ENCODE measurements around the gene PALM2AKAP2. TPM values are rescaled to one million over a fixed set of nuclear protein-coding genes. Genes with fewer than 3 reads are reported as not detected.

PALM2AKAP2 gene
- total RNA-seq = 120 TPM
- long read RNA-seq, partial matches to known transcripts = 5 of 30 reads
- long read RNA-seq, other reads (novel, unspliced or antisense) = 24 of 30 reads

DNA sequence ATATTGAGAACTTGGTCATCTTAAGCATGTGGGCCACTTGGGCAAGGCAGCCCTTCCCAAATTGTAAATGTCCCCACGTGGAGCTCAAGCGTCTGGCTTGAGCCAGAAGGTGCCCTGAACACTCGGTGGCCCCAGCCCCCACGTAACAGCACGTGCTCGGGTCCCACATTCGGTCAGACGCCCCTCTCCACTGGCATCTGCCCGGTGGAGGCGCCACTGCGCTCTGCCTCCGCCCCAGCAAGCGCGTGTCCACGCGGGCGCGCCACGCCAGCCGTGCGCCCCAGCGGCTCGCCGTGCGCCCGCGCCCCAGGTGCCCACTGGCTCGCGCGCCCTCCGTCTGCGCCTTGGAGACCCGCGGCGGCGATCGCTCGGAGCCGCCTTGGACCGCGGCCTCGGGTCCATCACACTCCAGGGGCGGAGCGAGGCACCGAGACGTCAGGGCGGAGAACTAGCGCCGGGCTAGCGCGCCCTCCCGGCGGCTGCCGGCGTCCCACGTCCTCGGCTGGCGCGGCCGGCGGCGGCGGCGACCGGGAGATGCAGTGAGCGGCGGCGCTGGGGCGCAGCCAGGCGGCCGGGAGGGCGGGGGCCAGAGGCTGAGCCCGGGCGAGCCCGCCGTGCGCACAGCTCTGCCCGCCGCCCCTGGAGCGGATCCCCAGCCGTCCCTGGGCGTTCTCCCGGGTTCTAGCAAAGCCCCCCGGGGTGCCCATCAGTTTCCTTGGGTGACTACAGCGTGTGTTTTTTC is at the start of gene PALM2AKAP2:
Gene PALM2AKAP2, plus strand, starts transcription at position 488 of the 742 bp plus-strand sequence. CDS start 291 bp downstream, outside the sequence.
- DNase-seq (ENCODE audit: low spot score) = no peak

DNA sequence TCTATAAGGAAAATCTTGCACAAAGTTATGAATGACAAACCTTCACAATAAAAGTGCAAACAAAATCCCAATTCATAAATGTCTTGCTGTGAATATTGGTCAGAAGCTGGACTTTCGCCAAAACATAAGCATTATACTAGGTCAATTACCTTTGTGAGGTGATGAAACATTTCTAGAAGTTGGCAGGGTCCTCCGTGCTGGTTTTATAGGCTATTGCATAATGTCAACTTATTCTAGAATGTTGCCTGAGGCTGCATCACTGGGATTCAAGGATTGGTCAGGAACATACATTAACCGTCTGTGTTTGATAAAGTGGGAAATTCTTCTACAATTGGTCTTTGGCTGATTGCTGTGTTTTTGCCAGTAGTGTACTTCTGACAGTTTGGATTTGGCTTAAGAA is 49.8 kb upstream of the PALM2AKAP2 start:
- DNase-seq (ENCODE audit: low spot score) = no peak

DNA sequence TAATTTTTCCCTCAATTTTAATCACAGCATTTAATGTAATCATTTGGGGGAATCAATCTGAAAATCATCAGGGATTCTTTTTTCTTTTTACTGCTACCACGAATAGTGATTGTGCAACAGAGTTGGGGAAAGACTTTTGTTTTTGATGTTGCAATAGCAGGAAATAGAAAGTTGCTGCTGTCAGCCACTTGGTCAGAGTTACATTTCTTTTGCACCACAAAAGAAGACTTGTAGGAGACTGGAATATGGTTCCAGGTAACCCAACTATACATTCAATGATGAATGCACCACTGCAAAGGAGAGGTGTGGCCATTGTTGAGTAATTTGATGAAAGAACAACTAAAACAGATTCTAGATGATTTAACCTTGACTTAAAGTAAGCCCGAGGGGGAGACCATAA is 46.3 kb upstream of the PALM2AKAP2 start:
- DNase-seq (ENCODE audit: low spot score) = no peak

DNA sequence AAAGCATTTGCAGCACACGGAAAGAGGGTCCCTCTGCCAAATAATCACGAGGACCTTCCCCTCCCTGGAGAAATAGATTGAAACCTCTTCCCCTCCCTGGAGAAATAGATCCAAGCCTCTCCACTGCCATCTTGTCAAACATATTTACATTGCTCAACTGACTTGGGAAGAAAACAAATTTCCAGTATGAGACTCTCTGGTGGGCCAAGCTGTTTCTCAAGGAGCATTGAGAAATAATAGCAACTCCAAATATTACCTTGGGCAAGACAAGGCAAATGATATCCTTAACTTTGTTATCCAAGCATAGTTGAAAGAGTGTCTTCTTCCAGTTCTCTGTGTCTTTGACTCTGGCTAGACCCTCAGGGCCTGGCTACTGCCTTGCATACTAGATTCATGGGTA is 45.2 kb upstream of the PALM2AKAP2 start:
- DNase-seq (ENCODE audit: low spot score) = no peak

DNA sequence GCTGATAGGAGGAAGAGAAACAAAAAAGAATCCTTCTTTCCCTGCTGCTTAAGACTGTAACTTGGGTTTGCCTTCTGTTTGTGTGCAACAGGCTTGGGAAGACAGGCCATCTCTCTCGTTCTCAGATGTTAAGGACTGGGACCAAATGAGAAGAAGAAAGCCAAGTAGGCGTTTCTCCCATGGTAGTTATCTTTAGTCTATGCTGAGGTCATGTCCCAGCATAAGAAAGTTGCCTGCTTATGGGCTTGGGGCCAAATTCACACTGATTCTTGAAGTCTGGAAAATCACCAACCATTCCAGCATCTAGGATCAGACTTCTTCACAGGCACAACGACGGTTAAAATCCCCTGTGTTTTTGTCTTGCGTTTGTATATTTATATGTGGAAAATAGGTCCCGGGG is 44.2 kb upstream of the PALM2AKAP2 start:
- DNase-seq (ENCODE audit: low spot score) = no peak

DNA sequence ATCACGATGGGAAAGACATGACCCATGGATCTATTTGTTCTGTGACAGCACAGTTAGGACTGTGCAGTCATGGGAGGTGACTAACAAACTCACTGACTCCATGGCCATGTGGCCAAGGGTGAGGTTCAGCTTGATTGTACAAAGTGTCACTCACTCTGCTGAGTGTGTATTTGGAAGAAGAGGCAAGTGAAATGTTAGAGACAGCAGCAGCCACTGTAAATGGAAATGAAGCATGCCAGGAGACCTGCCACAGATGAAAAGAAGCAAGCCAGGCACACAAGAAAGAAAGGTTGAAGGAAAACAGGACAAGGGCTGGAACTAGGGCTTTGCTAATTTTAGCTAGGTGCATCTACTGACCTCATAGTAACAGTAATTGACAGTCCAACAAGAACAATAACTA is 42.7 kb upstream of the PALM2AKAP2 start:
- DNase-seq (ENCODE audit: low spot score) = no peak

DNA sequence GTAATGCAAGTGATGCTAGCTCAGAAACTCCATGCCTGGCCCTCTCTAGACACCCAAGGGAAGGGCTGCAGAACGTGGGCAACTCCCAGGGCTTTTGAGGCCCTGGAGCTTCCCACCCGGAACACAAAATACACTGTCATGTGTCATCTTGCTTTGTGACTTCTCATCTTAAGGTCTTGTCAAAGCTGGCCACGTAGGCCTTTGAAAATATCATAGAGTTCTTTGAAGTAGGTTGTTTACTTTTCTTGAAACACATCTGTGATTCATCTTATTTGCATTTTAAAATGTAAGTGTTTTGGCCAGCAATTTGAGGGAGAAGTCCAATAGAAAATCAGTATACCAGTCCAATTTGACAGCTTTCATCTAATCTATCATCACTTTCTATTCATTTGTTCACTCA is 40.2 kb upstream of the PALM2AKAP2 start:
- DNase-seq (ENCODE audit: low spot score) = no peak

DNA sequence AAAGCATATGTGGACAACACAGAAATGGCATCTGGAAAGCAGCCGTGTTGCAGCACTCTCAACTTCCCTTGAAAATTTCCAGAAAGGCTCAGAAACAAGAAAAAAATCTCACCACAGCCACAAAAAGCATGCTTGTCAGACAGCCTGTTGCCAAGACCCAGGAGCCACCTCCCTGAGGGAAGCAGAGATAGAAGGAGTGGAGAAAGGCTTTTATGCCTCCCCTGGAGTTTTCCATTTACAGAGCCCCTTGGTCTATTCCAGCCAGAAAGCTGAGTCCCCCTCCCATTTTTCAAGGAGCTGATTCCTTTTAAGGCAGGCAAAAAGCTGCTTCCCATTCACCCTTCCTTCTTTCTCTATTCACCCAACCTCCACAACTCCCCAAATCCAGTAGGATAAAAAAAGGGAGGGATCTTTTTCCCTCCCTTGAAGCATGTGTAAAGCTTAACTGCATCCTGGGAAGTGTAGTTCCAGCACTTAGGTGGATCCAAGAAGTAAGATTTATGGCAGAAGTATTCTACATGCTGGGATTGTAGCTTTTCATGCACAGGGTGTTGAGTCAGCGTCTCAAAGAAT is 37.1 kb upstream of the PALM2AKAP2 start:
- DNase-seq (ENCODE audit: low spot score) = no peak

DNA sequence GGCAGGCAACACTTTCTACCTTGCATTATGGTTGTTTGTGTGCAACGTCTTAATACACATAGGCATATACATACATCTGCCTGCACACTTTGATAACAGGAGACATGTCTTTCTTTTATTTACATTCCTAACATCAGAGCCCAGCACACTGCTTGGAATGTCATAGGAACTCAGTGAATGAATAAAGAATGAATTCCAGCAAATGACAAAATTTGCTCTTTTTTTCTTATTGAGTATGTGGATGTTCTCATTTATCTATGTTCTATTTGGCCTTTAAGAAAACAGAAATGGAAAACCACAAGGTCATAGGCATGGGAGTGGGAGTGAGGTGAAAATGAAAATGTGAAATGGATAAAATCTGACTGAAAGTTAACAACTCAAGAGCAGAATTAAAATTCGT is 36.3 kb upstream of the PALM2AKAP2 start:
- no peak for DNase-seq (ENCODE audit: low spot score)

DNA sequence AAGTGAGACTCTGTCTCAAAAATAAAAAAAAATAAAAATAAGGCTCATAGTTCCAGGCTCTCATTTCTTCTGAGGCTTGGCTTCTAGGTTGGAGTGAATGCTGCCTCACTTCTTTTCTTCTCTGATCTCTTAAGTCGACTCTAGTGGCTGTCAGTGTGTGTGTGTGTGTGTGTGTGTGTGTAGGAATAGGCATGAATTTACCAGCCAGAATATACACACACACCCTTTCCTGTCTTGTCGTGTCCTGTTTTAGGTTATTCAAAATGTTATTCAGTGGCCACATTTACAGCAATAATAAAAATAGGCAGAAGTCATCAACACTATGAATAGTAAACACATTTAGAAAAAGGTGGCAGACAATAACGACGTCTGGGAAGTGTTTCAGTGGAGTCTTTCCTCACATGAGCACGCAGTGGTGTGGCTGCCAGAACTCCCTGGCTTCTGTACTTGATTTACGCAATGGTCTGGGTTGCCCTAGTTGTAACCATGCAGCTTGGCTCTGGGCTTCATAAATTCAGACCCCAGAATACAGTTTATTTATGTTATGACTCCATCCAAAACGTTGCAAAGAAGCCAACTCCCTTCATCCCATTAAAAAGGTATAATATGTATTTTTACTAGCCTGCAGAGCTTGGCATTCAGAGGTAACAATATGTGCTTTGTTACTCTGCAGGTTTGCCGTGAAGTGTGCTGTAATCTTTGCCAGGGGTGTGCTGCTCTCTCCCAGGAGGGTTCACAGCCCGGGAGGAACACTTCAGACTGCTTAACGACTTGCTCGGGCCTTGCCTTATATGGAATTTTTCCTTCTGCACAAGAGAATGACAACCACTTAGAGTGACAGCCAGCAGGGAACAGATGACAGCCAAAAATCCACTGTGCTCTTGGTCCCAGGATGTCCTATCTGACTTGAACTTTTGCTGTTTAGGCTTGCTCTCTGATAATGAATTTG is 34.4 kb upstream of the PALM2AKAP2 start:
- no peak for DNase-seq (ENCODE audit: low spot score)

DNA sequence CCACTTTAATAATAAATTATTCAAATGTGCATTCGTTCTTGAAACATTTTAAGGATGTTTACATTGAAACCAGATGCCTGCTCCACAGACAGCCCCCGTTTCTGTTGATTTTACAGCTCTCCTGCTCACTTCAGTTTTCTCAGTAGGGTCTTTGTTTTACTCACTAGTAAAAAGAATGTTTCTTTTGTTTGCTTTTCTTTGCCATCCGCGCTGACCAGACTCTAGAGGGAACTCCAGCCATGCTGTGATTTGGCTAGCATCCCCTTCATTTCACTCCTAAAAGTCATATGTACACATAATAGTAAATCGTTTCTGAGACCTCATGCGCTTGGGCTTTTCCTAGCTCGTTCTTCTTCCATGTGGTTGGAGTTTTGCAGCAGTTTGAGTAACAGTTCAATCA is 28.7 kb upstream of the PALM2AKAP2 start:
- DNase-seq (ENCODE audit: low spot score) = no peak

DNA sequence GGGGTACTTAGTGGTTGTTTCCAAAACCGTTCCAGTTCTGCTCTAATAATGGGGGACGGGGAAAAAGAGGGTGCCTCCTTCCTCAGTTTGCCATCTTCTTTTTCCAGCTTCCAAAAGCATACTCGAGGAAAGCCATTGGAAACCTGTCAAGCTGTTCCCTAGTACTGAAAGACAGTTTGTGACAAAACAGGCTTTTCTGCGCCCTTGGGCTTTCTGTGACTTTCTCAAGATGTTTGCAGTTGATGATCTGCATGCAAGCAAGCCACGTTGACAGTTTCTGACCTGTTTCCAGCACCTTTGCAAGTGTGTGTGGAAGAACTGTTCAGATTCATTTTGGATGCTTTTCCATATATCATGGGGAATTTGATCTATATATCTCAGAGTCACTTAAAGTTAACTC is 26.7 kb upstream of the PALM2AKAP2 start:
- no peak for DNase-seq (ENCODE audit: low spot score)

DNA sequence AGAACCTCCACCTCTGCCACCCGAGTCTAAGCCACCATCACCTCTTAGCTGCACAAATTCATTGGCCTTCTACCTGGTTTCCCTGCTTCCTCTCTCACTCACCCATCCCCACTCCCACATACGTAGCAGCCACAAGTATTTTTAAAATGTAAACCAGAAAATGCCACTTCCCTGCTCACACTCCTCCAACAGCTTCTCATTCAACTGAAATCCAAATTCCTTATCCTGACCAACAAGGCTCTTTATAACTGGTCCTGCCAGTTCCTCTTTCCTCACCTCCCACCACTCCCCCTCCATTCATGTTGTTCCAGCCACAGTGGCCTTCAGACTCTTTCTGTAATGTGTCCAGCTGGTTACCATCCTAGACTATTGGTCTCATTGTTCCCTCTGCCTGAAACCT is 25.0 kb upstream of the PALM2AKAP2 start:
- no peak for DNase-seq (ENCODE audit: low spot score)

DNA sequence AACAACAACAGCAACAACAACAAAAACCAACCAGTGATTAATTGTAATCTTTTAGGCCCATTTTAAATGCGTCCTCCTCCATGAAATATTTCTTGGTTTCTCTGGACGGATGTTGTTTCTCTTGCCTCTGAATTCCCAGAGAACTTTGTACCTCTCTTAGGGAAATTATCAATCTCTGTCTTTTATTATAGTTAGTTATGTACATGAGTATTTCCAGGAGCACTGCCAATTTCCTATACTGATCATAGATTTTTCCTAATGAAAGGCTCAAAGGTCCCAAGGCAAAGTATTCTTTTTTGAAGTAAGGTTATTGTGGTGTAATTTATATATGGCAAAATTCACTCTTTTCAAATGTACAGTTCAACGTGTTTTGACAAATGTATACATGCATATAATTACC is 20.4 kb upstream of the PALM2AKAP2 start:
- DNase-seq (ENCODE audit: low spot score) = no peak

DNA sequence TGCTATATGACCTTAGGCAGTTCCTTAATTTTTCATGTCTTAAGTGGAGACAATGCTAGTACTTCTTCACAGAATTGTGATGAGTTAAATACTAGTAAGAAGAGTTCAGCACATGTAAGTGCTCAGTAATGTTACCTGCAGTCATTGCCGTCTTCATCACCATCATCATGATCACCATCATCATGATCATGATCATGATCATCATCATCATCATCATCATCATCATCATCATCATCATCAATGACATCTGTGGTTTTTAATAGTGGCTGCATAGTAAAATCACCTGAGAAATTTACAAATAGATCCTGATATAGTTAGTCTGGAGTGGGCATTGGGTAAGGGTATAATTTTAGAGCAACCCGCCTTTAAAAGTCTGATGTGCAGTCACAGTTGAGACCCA is 14.7 kb upstream of the PALM2AKAP2 start:
- no peak for DNase-seq (ENCODE audit: low spot score)

DNA sequence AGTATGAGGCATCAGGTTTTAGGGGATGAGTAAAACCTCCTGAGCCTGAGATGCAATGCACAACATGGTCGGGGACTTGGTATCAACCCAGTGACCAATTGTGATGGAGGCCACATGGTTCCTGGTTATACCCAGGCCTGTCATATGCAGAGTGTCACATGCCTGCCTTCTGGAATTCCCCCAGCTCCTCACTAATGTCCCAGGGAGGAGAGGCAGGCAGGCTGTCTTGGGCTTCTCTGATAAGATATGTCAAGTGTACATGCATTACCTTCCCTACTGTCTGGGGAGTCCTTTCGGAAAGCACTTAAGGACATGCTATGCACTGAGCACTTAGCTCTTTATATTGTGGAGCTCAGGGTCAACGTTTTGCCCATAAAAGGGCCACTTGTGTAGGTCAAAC is 14.2 kb upstream of the PALM2AKAP2 start:
- no peak for DNase-seq (ENCODE audit: low spot score)

DNA sequence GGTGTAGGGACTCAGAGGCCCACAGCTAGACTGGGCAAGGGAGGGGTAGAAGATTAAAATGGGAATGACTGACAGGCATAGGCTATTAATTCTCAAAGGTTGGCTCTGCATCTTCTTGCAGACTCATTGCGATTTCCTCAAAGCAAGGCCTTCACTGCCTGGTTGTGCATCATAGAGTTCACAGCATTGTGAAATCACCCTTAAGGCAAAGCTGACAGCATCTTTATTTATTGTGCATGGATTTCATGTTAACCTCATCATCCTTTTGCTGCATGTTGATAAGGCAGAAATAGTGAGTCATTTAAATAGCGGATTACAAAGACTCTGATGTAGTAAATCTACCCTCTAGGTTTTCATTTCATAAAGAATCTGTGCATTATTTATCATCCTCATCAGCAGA is 13.6 kb upstream of the PALM2AKAP2 start:
- DNase-seq (ENCODE audit: low spot score) = no peak

DNA sequence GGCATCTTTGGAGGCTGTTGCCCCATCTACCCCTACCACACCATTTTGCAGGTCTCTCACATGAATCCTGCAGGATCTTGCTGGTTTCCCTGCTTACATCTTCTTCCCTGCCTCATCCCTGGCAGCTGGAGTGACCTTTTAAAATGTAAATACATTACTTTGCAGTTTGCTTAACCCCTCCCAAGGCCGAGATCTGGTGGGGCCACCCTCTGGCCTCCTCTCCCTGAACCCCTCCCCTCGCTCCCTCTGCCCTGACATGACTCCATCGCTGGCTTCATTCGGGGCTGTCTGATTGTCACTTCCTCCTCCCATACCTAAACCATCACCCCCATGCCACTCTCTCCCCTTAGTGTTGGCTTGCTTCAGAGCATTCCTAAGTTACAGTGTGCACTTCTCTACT is 12.6 kb upstream of the PALM2AKAP2 start:
- DNase-seq (ENCODE audit: low spot score) = no peak

DNA sequence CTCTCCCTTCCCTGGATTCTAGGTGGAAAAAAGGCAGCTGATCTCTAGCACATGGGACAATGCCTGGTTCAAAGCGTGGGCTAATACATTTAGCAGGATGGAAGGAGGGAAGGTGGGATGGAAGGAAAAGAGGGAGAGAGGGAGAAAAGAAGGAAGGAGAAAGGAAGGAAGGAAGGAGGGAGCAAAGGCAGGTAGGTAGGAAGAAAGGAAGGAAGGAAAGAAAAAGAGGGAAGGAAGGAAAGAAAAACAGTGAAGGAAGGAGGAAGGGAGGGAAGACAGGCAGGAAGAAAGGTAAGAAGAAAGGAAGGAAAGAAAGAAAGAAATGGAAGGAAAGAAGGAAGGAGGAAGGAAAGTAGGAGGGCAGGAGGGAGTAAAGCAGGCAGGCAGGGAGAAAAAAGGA is 12.2 kb upstream of the PALM2AKAP2 start:
- no peak for DNase-seq (ENCODE audit: low spot score)

DNA sequence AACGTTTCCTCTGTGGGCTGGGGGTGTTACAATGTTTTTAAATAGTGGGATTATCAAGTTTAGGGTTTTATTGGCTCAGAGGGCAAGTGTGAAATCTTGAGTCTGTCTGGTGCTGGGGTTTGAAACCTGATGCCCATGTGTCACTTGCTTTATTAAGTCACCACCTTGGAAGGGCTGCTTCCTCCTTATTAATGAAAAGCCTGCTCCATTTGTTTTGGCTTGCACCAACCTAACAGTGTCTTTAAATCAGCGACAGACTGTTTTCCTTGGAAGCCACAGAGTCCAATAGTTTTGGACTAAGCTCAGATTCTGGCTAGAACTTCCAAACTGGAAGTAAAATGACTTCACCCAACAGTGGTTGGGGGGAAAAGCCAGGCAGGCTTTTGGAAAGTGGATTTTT is 10.7 kb upstream of the PALM2AKAP2 start:
- no peak for DNase-seq (ENCODE audit: low spot score)

DNA sequence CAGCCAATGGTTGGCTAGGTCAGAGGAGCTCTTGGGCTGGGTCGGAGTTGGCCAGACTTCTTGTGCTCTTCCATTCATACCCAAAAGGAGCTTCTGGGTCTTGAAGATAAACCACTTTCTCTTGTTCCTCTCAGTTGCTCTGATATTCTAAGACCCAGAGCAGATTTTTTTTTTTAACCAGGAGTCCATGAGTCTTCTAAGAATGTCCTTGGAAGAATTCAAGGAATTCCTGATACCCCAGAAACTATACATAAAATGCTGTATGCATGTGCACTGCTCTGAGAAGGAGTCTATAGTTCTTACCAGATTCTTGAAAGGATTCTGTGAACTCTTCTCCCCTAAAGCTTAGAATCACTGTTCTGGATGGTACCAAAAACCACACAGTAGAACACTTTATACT is 9.9 kb upstream of the PALM2AKAP2 start:
- DNase-seq (ENCODE audit: low spot score) = no peak

DNA sequence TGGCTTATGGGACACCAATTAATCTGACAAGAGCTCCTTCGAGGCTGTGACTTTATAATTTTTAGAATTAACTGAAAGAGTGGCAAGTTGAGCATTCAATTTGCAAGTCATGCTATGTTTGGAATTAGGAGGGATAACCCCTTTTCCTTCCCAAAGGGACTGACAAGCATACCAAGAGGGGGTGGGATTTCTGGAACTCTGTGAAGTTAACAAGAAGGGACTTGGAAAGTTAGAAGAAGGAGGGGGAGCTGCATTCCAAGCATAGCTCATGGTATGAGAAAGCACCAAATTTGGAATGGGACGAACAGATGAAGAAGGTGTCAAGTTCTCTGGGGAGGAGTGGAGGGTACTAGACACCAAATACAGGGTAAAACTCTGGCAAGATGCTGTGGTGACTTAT is 8.9 kb upstream of the PALM2AKAP2 start:
- DNase-seq (ENCODE audit: low spot score) = no peak

All from mesenteric fat pad (tissue), 1 donor.